ENCODE measurements around the gene LRFN4. TPM values are rescaled to one million over a fixed set of nuclear protein-coding genes. Genes with fewer than 3 reads are reported as not detected.

The LRFN4 gene
- total RNA-seq, 6 experiments from 2014 or later = 0.48 to 4.7 (median 1.1) TPM

- intact Hi-C loops (cut with DNase I) = no loop called here
- Histone ChIP-seq H3K27ac (no peak overlapping the region), H3K27me3 (no peaks in the 10 kb centered on the region), H3K9me3 (no peaks in the 10 kb centered on the region), H3K36me3 (peaks cover 0 to 93% (median 40%) of the 10 kb centered on the region in 4 donors), H3K4me1 (no peaks in the 10 kb centered on the region), H3K4me3 (no peak overlapping the region)
- 25% methylated on average over 2 of the region's 14 CpGs for WGBS (ENCODE audit: insufficient coverage, low coverage, low lambda C conversion rate, missing lambda C conversion rate)
- DNase-seq (peak in 1 of 3 donors; percentile 28), ATAC-seq (peak; percentile 21 to 48 (median 32))
- TF ChIP-seq CTCF (IDR thresholded peaks at IDR 0.05) = peak in 1 of 4 donors; percentile 27
- TF ChIP-seq POLR2A (IDR thresholded peaks at IDR 0.05) = no peak
Observed at GRCh38 chr11:66867425-66868040, 10.7 kb downstream of the LRFN4 start.

GRCh38 chr11:66868082-66868725 lies 11.3 kb downstream of the LRFN4 start:
- H3K27ac ChIP-seq = no peak overlapping the region
- 83% methylated on average over 9 of the region's 13 CpGs for WGBS (ENCODE audit: insufficient coverage, low coverage, low lambda C conversion rate, missing lambda C conversion rate)
- no peaks in the 10 kb centered on the region for H3K27me3 ChIP-seq
- no peaks in the 10 kb centered on the region for H3K9me3 ChIP-seq
- DNase-seq = no peak
- intact Hi-C loops (cut with DNase I) = no loop called here
- ATAC-seq = no peak
- no peak for TF ChIP-seq POLR2A (IDR thresholded peaks at IDR 0.05)
- no peak for TF ChIP-seq CTCF (IDR thresholded peaks at IDR 0.05)
- no peaks in the 10 kb centered on the region for H3K4me1 ChIP-seq
- H3K4me3 ChIP-seq = no peak overlapping the region
- H3K36me3 ChIP-seq = peaks cover 0 to 87% (median 36%) of the 10 kb centered on the region in 4 donors

- Histone ChIP-seq H3K27me3 (no peaks in the 10 kb centered on the region), H3K27ac (no peak overlapping the region), H3K4me3 (no peak overlapping the region), H3K36me3 (peaks cover 0 to 79% (median 33%) of the 10 kb centered on the region in 4 donors), H3K9me3 (no peaks in the 10 kb centered on the region), H3K4me1 (no peaks in the 10 kb centered on the region)
- intact Hi-C loops (cut with DNase I) = no loop called here
- ATAC-seq = peak; percentile 4 to 49 (median 32)
- WGBS (ENCODE audit: insufficient coverage, low coverage, low lambda C conversion rate, missing lambda C conversion rate) = 16% methylated on average over 3 of the region's 27 CpGs
- DNase-seq = peak in 2 of 3 donors; percentile 52 to 60
- TF ChIP-seq POLR2A (IDR thresholded peaks at IDR 0.05) (no peak), CTCF (IDR thresholded peaks at IDR 0.05) (peak in 3 of 4 donors; percentile 21 to 26 (median 23))
Observed at GRCh38 chr11:66868726-66869566, 12.1 kb downstream of the LRFN4 start.

GRCh38 chr11:66869567-66869870 lies 12.7 kb downstream of the LRFN4 start:
- no peak overlapping the region for H3K4me3 ChIP-seq
- peaks cover 0 to 73% (median 32%) of the 10 kb centered on the region in 4 donors for H3K36me3 ChIP-seq
- H3K27me3 ChIP-seq = no peaks in the 10 kb centered on the region
- intact Hi-C loops (cut with DNase I) = no loop called here
- DNase-seq (peak in 1 of 3 donors; percentile 20), ATAC-seq (no peak)
- H3K27ac ChIP-seq = no peak overlapping the region
- H3K4me1 ChIP-seq = no peaks in the 10 kb centered on the region
- no peaks in the 10 kb centered on the region for H3K9me3 ChIP-seq
- 88% methylated on average over 5 of the region's 9 CpGs for WGBS (ENCODE audit: insufficient coverage, low coverage, low lambda C conversion rate, missing lambda C conversion rate)
- TF ChIP-seq POLR2A (IDR thresholded peaks at IDR 0.05) (no peak), CTCF (IDR thresholded peaks at IDR 0.05) (no peak)
